NCI-H2171 treated with DMSO at 0.1 percent for 48 hours (cell line): Measurements from ENCODE around the gene MPG.
"Not testable (repeated sequence)": the region's sequence is repeated elsewhere in the genome, so short reads cannot be mapped to it uniquely, and the experiment has no call there.

Experiments
- DNase-seq: peaks from one replicate; lab custom pipeline; 2025; lab: John Stamatoyannopoulos, UW

The MPG gene

DNA sequence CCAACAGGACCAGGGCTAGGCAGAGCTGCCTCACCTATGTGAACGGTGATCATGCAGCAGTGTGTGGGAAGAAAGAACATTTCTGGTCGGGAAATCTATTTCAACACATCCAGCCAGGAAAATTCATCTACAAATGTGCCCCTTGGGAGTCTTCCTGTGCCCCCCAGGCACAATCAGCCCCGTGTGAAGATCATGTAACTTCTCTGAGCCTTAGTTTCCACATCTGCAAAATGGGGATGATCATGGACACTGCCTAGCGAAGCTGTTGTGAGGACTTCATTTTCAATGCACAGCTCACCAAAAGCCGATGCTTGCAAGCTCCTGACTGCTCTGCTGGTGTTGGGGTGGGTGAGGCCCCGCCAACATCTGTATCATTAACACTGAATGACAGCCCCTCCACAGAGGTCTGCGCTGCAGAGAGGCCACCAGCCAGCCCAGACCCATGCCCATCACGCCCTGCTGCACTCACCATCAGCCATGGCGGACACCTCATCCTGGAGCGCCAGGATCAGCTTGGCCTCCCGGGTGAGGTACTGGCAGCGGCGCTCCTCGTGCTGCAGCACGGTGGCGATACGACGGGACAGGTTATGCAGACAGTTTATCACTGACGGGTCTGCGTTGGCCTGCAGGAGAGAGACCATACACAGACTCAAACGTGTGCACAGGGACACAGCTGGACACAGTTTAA is 34.3 kb downstream of the MPG start:
- DNase-seq = no peak

DNA sequence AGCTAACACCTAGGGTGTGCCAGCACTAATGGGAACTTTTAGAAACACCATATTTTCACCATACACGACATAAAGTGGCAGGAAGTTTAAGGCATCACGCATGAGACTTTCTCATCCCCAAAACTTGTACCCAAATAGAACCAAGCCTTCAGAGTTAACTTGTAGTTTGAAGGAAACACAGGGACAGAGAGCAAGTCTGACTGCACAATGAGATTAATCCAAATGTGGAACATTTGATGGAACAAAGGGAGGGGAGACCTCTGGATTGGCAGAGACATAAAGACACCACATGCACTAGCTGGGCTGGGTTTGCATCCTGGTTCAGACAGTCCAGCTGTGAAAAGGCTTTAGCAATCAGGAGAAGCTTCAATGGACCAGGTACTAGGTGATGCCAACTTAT is 36.3 kb downstream of the MPG start:
- no peak for DNase-seq

DNA sequence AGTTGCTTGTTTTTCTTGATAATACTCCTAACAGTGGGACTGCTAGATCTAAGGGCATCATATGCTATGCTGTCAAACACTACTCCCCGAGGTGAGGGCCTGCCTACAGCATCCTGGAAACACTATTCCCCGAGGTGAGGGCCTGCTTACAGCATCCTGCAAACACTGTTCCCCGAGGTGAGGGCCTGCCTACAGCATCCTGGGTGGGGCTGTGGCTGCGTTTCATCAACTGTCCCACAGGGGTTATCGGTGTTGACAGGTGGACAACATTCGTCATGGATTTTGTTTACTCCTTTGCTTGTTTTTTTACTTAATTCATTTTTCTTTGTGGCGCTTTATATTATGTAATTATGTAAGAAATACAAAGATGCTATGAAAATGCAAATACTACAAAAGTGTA is 38.0 kb downstream of the MPG start:
- no peak for DNase-seq

DNA sequence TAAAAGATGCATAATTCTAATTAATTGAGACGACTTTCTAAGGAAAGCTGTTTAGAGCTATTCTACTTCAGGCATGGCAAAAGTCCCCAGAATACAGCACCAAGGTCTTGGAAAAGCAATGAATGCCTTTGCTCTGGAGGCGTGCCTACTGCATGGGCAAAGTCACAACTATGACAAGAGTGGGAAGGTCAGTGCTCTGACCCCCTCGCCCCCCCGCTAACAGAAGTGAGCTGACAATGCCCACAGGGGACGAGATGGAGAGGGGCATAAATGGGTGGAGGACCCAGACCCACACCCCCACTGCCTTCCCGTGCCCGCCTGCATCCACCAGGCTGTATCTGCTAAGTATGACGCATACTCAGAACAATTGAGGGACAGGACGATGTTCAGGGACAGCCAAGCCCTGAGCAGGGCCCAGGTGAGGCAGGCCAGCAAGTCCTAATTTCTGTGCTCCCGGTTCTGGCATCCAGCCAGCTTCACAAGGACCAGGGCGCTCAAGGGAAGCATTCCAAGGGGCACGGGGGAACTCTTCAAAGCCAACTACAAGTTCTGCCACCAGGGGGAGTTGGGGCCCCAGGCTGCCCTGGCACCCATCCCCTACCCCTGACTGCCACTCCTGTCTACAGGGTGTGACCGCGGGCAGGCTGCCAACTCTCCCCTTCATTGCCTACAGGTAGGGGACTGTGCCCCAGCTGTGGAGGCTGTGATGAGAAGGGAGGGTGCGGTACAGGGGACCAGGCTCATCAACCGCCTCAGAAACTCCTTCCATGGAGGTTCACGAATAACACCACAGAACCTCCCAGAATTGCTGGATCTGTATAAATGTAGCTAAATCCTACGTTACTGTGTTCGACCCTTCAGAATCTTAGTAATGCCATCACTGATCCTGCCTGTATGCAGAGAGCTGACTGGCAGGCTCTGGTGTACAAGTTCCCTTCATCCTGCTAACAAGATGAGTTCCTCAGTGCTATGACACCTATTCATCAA is 39.6 kb downstream of the MPG start:
- peak; percentile 81 for DNase-seq

DNA sequence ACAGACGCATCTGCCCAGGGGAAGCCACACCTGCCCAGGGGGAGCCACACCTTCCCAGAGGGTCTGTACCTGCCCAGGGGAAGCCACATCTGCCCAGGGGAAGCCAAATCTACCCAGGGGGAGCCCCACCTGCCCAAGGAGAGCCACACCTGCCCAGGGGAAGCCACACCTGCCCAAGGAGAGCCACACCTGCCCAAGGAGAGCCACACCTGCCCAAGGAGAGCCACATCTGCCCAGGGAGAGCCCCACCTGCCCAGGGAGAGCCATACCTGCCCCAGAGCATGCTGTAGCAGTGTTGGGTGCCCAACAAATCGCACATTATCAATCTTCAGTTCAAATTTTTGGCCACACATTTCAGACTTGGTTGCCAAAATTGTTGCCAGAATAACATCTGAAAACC is 40.8 kb downstream of the MPG start:
- DNase-seq = no peak

DNA sequence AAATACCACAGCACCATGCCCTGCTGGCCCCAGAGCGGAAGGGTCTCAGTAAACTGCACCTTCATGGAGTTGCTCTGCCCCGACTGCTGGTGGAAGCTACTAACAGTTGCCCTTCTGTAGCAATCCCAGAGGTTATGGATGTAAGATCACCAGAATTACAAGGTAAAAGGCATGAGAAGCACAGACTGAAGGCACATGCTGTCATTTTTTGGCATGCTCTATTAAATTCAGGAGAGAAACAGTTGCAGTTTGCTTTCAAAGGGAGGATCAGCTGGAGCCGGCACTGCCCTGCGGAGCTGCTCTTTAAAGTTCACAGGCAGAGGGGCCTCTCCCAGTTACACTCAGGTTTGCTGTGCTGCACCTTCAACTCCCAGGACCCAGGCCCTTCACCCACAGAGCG is 41.3 kb downstream of the MPG start:
- DNase-seq = no peak

DNA sequence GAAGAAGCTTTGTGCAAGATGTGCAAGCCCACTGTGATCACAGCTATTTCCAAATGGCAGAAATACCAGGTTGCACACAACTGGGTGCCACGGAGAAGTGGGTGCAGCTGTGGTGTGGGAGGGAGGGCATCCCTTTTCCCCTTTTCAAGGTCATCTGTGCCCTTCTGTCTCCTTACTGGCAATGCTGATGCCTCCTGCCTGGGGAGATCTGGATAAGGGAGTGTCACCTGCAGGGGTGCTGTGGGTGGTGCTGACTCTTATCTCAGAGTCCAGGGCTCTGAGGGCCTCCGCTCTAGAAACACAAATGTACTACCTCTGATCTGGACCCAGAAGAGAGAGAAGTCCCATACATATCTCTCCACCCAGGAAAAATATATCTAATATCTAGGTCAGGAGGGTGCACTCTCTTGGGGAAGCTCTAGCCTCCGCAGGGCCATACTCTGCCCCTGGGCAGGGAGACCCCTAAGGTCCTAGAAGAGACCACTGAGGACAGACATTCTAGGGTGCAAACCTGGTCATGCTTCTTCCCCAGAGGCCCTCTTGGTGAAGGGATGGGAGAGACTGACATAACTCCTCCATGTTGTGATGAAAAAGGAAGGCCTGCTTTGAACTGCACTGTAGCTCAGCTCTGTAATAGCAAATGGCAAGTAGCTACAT is 41.9 kb downstream of the MPG start:
- DNase-seq = no peak

DNA sequence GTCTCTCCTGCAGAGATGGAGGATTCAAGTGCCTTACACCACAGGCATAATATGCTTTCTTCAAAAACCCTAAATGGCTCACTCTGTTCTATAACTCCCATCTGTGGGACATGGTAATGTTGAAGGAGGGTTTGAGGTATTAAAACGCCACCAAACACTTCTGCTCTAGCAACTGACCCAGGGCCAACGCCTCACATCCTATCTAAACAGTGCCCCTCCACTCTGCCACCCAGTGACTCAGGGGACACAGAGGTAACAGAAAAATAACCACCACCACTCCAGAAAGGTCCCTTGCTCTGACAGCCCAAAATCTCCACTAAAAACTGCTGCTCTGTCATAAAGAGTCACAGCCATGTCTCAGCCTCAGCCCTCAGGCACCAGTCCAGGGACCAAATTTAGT is 42.7 kb downstream of the MPG start:
- DNase-seq = no peak

DNA sequence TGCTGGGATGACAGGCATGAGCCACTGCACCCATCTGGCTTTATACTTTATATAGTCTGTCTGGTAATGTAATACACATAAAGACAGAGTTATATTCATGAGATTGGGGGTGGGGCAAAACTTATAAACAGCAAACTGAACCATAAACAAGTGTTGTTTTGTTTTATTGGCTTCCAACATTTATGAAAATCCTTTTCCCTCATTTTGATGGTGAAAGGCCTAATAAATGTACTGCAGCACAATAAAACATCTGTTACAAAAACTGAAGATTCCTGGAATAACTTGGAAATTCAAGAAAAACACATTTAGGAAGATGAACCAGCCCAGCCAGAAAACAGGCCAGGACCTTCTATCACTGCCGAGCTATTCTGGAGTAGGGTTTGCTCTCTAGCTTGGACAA is 44.3 kb downstream of the MPG start:
- DNase-seq = no peak

DNA sequence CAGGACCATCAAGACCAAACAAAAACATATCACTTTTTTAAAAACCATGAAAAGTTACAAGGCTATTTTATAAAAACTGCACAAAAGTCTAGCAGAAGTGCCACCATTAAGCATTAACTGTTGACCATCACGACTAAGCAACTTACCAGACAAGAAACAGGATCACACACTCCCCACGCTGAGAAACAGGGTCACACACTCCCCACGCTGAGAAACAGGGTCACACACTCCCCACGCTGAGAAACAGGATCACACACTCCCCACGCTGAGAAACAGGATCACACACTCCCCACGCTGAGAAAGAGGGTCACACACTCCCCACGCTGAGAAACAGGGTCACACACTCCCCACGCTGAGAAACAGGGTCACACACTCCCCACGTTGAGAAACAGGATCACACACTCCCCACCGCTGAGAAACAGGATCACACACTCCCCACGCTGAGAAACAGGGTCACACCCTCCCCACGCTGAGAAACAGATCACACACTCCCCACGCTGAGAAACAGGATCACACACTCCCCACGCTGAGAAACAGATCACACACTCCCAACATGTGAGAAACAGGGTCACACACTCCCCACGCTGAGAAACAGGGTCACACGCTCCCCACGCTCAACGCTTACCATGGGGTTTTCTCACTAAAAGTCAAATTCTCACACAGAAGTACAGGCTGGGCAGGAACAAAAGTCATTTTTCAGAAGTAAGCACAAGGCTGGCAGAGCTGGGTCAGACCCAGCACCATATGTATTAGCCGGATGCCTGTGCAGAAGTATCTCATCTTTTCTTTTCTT is 45.7 kb downstream of the MPG start:
- DNase-seq = not testable (repeated sequence)

DNA sequence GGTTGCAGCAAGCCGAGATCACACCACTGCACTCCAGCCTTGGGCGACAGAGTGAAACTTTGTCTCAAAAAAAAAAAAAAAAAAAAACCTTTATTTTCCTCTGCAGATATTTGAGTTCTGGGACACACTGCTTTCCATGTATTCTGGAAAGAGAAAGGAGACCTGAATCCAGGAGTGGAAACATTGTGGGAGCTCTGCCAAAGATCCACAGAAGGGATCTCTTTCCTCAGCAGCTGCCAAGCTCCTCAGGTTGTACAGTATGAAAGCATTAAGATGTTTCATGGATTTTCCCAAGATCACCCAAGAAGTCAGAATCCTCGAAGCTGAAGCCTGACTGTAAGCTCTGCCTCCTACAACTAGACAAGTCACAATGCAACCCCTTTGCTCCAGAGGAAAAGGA is 47.0 kb downstream of the MPG start:
- peak; percentile 12 for DNase-seq

DNA sequence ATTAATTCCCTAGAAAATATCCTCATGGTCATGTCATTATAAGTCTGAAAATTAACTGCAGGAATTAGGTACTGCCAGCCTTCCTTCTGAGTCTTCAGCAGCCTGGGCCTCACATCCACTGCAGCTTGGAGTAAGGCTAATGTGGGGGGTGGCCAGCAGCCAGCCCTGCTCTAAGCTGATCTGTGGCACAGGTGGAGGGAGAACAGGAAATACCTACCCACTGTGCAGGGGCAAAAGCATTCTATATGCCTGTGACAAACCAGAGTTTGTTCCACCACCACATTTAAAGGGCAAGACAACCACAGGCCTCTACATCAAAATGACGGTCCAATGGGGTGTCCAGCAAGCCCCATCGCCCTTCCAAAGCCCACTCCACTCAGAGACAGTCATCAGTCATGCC is 51.0 kb downstream of the MPG start:
- DNase-seq = no peak

DNA sequence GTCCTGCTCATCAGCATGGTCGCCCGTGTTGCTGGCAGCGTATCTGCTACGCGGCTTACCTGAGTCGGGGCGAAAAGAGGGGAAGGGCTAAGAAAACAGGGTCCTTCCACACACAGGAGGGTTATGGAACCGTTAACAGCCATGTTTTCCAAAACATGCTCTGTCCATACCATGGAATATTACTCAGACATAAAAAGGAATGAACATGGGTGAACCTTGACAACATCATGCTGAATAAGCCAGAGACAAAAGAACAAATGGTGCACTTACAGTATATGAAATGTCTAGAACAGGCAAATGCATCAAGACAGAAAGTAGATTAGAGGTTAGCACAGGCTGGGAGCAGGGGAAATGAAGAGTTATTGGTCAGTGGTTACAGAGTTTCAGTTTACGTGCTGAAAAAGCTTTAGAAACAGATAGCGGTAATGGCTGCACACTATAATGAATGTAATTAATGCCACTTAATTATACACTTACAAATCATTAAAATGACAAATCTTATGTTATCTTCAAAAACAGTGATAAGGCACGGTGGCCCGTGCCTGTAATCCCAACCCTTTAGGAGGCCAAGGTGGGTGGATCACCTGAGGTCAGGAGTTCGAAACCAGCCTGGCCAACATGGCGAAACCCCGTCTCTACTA is 52.6 kb downstream of the MPG start:
- no peak for DNase-seq

DNA sequence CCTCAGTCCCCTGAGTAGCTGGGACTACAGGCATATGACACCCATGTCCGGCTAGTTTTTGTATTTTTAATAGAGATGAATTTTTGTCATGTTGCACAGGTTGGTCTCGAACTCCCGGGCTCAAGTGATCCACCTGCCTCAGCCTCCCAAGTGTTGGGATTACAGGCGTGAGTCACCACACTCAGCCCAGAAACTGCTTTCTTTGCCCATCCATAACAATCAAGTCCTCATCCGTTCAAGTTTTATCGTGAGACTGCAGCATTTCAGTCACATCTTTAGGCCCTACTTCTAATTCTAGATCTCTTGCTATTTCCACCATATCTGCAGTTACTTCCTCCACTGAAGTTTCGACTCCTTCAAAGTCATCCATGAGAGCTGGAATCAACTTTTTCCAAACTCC is 54.1 kb downstream of the MPG start:
- no peak for DNase-seq

DNA sequence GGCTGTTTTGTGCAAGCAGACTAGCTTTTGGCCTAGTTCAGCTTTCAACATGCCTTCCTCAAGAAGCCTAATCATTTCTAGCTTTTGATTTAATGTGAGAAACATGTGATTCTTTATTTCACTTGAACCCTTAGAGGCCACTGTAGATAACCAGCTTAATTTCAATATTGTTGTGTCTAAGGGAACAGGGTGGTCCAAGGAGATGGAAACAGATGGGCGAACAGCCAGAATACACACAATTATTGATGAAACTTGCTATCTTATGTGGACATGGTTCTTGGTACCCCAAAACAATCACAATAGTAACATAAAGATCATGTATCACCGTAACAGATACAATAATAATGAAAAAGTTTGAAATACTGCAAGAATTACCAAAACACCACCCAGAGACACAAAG is 55.7 kb downstream of the MPG start:
- no peak for DNase-seq
